Right cardiac atrium (tissue), 5 donors: ENCODE measurements around the gene SPAG5. TPM values are rescaled to one million over a fixed set of nuclear protein-coding genes. Genes with fewer than 3 reads are reported as not detected.

Experiments used
- ATAC-seq, 2 donors: fragments of 200-7000 bp; cut with Tn5 transposase; one replicate each; pipeline versions ENCODE4 v1.8.0 to v1.9.1; 2020; ENCODE audit warnings: moderate library complexity in 2 of 2, mild to moderate bottlenecking in 1 of 2
- DNase-seq, 3 donors: peaks; one replicate each; pipeline ENCODE4 v3.0.0-alpha.2; 2020
- H3K27ac ChIP-seq: one replicate; pipeline ENCODE4 v1.5.1; 2013; ENCODE audit warnings: mild to moderate bottlenecking, low read length, control low read depth, moderate library complexity
- H3K27me3 ChIP-seq: one replicate; pipeline ENCODE4 v1.6.1; 2013; ENCODE audit not compliant: control insufficient read depth, insufficient read depth
- H3K4me1 ChIP-seq: one replicate; pipeline ENCODE4 v1.6.1; 2013; ENCODE audit warnings: low read length; ENCODE audit not compliant: control insufficient read depth, insufficient read depth
- H3K4me3 ChIP-seq: one replicate; pipeline ENCODE4 v1.5.1; 2013; ENCODE audit warnings: low read length, control low read depth
- H3K9me3 ChIP-seq: one replicate; pipeline ENCODE4 v1.6.1; 2013; ENCODE audit warnings: low read length; ENCODE audit not compliant: control insufficient read depth
- WGBS: extraction: QIAGEN DNeasy Blood & Tissue Kit; methylation state at CpG from one replicate; pipeline ENCODE4 v1.1.7; 2013; 5-methylcytosine and 5-hydroxymethylcytosine counted together
- intact Hi-C, 4 donors: fragments of 100-400 bp; cut with DNase I; formaldehyde crosslinking; loops; one replicate each; pipeline versions ENCODE4 v1.11.0 to v1.14.0; 2022 to 2023
- polyA plus RNA-seq: library from polyadenylated mRNA; stranded (reverse); fragments of 200-250 nt; gene quantifications from one replicate; pipeline ENCODE4 v1.2.3, GENCODE V29; 2013
- total RNA-seq, 4 donors: library from RNA; stranded (reverse); fragmentation: NEBNext Ultra II Directional; extraction: Animal tissue kit (Norgen Biotek cat#: 25700); gene quantifications; one replicate each; pipeline ENCODE4 v1.2.1, GENCODE V29; 2021
- donor health status: healthy with polysubstance abuse.
- donor health status: DM: no; HTN: yes; CAD: no.
- donor health status: DM: no; HTN: no; CAD: no.
- donor health status: DM: no; HTN: yes; CAD: no; lungs with severe emphysema.
- donor health status: DM: yes; HTN: yes; CAD: no.

SPAG5 gene
- total and polyA plus RNA-seq, 5 donors: 0.81 to 2.7 (median 1.4) TPM

DNA sequence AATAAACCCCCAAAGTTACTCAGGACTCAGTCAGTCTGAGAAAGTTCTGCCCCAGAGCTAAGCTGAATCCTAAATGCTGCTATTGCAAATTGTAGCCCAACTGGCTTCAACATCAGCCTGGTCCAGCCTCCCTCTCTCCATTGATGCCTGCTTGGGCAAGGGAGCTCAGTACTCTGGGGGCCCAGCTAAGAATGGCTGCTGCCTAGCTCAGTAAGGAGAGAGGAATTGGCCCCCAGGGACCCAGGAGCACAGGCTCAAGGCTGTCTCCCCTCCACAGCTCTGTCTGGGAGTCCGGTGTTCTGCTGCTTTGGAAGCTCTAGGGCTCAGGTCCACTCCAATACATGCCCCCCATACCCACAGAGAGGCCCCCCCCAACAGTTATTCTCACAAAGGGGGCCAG is 48.0 kb downstream of the SPAG5 start:
- H3K27me3 ChIP-seq: no peaks in the 10 kb centered on the region
- intact Hi-C loops: loop anchor here in 1 of 4 donors (5.0 kb wide), 1 partner anchor 61 kb away; the partner anchor contains the start of gene RSKR
- WGBS: 91% methylated on average over 1 of the region's 1 CpG
- H3K4me1 ChIP-seq: peaks cover 7% of the 10 kb centered on the region
- ATAC-seq (no peak), DNase-seq (no peak)
- no peaks in the 10 kb centered on the region for H3K9me3 ChIP-seq
- H3K4me3 ChIP-seq: no peak overlapping the region
- H3K27ac ChIP-seq: no peak overlapping the region

DNA sequence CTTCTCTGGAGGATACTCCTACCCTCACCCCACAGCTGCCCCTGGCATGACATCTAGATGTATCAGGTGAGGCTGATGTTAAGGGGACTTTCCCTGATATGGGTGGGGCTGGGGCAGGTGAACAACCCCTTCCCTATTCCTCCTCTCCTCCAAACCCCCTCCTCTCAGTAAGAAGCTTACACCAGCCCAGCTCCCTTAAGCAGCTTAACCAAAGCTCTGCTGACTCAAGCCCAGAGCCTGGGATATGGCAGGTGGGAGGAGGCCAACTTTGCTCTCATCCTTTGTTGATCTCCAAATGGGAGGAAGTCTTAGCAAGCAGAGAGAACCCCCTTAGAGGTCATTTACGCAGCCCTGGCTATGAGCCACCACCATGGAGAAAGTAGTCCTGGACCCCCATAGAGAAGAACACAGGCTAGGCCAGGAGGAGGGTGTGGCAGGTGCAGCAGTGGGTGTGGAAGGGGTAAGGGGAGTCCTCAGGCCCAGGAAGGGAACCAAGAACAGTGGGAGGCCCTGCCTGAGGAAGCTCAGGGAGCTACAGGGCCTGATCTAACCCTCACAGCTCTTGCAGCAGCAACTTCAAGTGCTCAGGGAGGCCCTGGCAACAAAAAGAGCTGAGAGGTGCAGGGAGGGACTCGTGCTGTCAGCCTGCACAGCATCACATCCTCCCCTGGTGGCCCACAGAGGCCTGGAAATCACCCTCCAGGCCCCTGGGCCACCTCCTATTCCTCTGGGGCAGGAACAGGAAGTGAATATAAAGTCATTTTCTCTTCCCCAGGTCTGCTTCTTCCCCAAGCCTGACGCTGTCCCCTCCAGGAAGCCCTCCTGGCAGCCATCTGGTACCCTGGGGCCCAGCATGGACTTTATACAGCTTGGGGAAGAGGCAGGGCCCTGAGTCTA is 49.3 kb downstream of the SPAG5 start:
- Histone ChIP-seq H3K27ac (no peak overlapping the region), H3K27me3 (no peaks in the 10 kb centered on the region), H3K4me1 (peaks cover 7% of the 10 kb centered on the region), H3K4me3 (no peak overlapping the region), H3K9me3 (no peaks in the 10 kb centered on the region)
- whole genome bisulfite sequencing: 71% methylated on average over 3 of the region's 3 CpGs
- intact Hi-C loops: loop anchor here in 3 of 4 donors (5.0 to 10.0 kb wide), 4 partner anchors 48 to 65 kb away; partner anchors contain the start of genes RSKR (in 3 of the 3) and SPAG5 (in 1 of the 3)
- ATAC-seq: no peak
- no peak for DNase-seq

DNA sequence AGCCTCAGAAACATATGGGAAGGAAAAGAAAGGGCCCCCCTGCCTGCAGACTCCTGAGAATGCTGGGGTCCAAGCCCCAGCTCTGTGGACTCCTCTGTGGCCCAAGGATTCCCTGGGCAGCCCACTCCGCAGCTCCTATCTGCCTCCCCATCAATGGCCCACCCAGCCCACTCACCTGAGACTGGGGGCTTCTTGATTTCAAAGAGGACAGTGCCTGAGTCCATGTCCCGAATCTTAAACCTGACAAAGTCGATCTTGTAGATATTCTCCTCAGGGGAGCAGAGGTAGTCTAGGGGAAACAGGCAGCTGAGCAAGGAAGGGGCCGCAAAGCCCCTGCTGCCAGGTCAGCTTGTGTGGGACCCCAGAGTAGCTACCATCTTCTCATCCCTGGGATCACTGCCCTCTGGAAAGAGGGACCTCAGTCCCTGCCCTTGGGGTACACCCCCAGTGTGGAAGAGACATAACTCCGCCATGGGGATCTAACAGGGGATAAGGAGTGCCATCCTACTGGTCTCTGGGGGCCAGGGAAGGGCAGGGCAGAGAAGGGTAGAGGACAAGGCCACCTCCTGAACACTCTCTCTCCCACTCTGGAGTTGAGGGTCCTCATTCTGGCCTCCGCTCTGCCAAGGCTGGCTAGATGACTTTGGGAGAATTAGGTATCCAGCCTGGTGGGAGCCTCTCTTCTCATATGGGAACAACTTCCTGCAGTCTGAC is 50.3 kb downstream of the SPAG5 start:
- Histone ChIP-seq H3K9me3 (no peaks in the 10 kb centered on the region), H3K27ac (no peak overlapping the region), H3K4me1 (peaks cover 7% of the 10 kb centered on the region), H3K4me3 (no peak overlapping the region), H3K27me3 (no peaks in the 10 kb centered on the region)
- ATAC-seq: no peak
- DNase-seq: no peak
- WGBS: 91% methylated on average over 6 of the region's 6 CpGs
- intact Hi-C loops: loop anchor here in 3 of 4 donors (5.0 to 10.0 kb wide), 4 partner anchors 49 to 66 kb away; partner anchors contain the start of genes RSKR (in 2 of the 3) and SPAG5 (in 1 of the 3)

DNA sequence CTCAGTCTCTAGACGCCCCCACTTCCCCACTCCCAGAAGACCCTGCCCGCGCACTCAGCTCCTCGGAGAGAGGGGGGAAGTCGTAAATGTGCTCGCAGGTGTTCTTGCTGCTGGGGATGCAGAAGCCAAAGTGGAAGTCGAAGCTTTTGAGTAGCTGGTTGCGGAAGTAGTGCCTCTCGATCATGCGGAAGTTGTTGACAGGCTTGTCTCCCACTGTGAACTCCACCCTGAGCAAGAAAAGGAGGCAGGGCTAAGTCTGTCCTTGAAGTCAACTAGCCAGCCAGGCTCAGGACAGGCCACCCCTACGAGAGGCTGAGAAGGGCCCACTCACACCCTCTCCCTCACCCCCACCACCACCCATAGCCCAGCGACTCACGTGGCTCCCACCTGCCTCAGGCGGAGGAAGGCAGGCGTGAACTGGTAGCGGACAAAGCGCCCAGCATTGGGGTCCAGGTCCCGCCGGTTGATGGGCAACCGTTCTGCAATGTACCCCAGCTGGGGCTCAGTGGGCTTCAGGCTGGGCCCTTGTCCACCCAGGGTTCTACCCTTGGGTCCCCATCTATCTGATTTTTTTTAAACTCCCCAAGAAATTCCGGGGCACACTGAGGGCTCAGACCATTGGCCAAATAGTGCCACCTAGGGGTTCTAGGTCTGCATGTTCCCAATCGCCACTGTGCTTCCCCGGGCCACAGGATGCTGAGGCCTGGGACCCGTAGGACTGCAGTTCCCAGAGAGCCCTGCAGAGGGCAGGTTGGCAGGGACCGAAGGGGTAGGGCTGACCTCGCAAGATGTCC is 51.0 kb downstream of the SPAG5 start:
- ATAC-seq (peak; percentile 49 to 67), DNase-seq (peak; percentile 79 to 91 (median 89))
- Histone ChIP-seq H3K27ac (no peak overlapping the region), H3K27me3 (no peaks in the 10 kb centered on the region), H3K4me3 (no peak overlapping the region), H3K9me3 (no peaks in the 10 kb centered on the region), H3K4me1 (peaks cover 5% of the 10 kb centered on the region)
- 69% methylated on average over 26 of the region's 26 CpGs for WGBS
- intact Hi-C loops: loop anchor here in 3 of 4 donors (5.0 to 10.0 kb wide), 4 partner anchors 49 to 67 kb away; partner anchors contain the start of genes RSKR (in 2 of the 3) and SPAG5 (in 1 of the 3)

DNA sequence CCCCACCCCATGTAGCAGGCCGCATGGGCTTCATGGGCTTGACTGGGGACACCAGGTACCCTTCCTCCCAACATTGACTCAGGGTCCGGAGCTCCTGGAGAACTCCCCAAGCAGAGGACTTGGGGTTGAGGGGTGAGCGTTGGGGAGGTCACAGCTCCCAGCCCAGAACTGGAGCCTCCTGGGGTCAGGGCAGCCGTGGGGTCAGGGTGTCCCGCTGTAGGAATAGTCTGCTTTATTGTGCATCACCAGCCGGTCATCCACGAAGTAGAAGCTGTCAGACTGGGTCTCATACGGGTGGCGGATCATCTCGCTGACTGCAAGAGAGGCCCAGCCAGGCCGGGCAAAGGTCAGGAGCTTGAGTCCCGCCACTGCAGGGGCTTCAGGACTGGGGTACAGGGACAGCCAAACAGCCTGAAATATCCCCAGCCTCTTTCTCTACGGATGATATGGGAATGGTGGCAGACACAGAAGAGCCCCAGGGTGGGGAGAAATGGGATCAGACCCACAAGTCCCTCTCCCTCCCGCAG is 51.7 kb downstream of the SPAG5 start:
- H3K4me1 ChIP-seq: peaks cover 5% of the 10 kb centered on the region
- no peaks in the 10 kb centered on the region for H3K27me3 ChIP-seq
- no peak overlapping the region for H3K4me3 ChIP-seq
- ATAC-seq: no peak
- WGBS: 92% methylated on average over 14 of the region's 14 CpGs
- H3K27ac ChIP-seq: no peak overlapping the region
- intact Hi-C loops: loop anchor here in 3 of 4 donors (5.0 to 10.0 kb wide), 4 partner anchors 50 to 68 kb away; partner anchors contain the start of genes RSKR (in 2 of the 3) and SPAG5 (in 1 of the 3)
- no peaks in the 10 kb centered on the region for H3K9me3 ChIP-seq
- no peak for DNase-seq

DNA sequence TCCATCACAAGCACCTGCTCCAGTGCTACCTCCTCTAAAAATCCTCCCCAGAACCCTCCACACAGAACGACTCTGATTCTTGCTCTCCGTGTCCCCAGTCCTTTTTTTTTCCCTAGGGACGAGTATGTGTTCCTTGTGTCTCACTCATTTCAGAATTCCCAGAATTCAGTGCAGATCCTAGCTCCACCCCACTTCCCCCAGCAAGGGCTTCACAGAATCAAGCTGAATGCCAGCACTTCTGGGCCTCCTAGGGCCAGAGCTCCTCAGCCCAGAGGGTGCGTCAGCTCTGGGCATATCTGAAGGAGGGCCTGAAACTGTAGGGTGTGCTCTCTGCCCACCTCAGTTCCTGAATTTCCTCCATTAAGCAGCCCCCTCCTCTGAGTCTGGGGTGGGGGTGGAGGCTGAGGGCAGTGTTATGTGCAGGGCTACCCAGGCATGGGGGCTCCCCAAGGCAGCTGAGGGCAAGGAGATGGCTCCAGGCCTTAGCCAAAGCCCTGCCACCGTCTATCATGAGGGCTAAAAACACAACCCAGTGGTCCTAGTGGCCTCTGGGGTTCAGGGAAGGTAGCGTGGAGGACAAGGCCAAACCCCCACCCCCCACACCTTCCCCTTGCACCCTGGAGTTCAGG is 52.9 kb downstream of the SPAG5 start:
- ATAC-seq (no peak), DNase-seq (no peak)
- H3K4me1 ChIP-seq: no peaks in the 10 kb centered on the region
- intact Hi-C loops: loop anchor here in 3 of 4 donors (5.0 to 10.0 kb wide), 4 partner anchors 51 to 69 kb away; partner anchors contain the start of genes RSKR (in 2 of the 3) and SPAG5 (in 1 of the 3)
- H3K9me3 ChIP-seq: no peaks in the 10 kb centered on the region
- no peak overlapping the region for H3K4me3 ChIP-seq
- no peaks in the 10 kb centered on the region for H3K27me3 ChIP-seq
- H3K27ac ChIP-seq: no peak overlapping the region
- 60% methylated on average over 6 of the region's 6 CpGs for WGBS

DNA sequence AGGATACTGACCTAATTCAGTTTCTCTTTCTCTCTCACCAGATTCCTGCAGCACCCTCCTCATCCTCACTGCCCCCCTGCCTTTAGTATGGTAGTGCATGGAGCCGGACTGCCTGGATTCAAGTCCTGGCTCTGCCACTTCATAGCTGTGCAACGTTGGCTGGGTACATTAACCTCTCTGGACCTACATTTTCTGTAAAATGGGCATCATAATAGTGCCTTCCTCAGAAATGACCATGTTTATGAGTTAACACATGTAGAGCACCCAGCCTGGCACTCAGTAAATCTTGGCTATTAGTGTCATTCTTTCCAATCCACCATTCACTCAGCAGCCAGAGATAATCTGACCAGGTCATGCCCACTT is 53.7 kb downstream of the SPAG5 start:
- no peaks in the 10 kb centered on the region for H3K4me1 ChIP-seq
- H3K27me3 ChIP-seq: no peaks in the 10 kb centered on the region
- intact Hi-C loops: loop anchor here in 3 of 4 donors (5.0 to 10.0 kb wide), 4 partner anchors 50 to 70 kb away; partner anchors contain the start of genes RSKR (in 2 of the 3) and SPAG5 (in 1 of the 3)
- H3K9me3 ChIP-seq: no peaks in the 10 kb centered on the region
- H3K27ac ChIP-seq: no peak overlapping the region
- H3K4me3 ChIP-seq: no peak overlapping the region
- no peak for ATAC-seq
- no peak for DNase-seq
- WGBS: 80% methylated on average over 2 of the region's 2 CpGs

DNA sequence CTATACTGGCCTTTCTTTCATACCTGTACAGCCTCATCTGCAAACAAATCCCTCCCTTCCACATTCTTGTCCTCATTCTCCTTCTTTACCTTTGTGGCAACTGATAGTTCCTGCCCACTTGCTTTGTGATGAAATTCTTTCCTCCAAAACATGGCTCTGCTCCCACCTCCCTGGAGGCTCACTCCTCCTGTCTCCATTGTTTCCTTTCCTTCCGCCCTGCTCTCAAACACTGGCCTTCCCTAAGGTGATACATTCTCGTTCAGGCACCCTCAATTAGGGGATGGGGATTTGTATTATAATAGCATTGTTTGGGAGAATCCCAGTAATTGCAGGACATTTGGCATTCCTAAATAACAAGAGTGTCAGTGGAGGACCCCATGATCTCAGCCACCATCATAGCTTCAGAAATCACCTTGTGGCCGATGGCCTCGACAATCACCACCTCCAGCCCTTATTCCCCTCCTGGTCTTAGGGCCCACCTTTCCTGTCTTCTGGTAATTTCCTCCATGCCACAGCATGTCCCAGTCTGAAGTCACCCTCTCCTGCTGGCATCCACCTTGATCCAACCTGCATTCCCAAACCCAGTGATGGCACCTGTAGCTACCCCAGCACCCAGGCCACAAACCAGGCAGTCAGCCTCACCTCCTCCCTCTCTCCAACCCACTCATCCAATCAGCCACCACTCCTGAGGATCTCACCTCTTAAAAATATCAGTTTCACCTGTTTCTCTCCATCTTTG is 54.3 kb downstream of the SPAG5 start:
- WGBS: 81% methylated on average over 4 of the region's 4 CpGs
- H3K4me1 ChIP-seq: no peaks in the 10 kb centered on the region
- no peaks in the 10 kb centered on the region for H3K27me3 ChIP-seq
- no peaks in the 10 kb centered on the region for H3K9me3 ChIP-seq
- no peak overlapping the region for H3K27ac ChIP-seq
- DNase-seq (no peak), ATAC-seq (no peak)
- no peak overlapping the region for H3K4me3 ChIP-seq
- intact Hi-C loops: loop anchor here in 3 of 4 donors (5.0 to 10.0 kb wide), 5 partner anchors 47 to 70 kb away; partner anchors contain the start of genes RSKR (in 2 of the 3) and SPAG5 (in 1 of the 3)

DNA sequence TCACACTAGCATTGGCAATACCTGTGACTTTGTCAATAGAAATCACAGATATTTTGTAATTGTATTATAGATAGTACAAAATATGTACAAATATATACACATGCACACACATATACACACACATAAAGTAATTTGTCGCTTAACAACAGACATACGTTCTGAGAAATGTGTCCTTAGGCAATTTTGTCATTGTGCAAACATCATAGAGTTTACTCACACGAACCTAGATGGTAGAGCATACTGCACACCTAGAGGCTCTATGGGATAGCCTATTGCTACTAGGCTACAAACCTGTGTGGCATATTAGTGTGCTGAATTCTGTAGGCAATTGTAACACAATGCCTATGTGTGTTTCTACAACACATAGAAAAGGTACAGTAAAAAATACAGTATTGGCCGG is 57.4 kb downstream of the SPAG5 start:
- 87% methylated on average over 4 of the region's 4 CpGs for WGBS
- intact Hi-C loops: loop anchor here in 2 of 4 donors (5.0 to 10.0 kb wide), 3 partner anchors 44 to 73 kb away; partner anchors contain the start of gene RSKR (in 1 of the 2)

More for the DNA sequence above, 57.4 kb downstream of the SPAG5 start:
- ATAC-seq: no peak
- Histone ChIP-seq H3K9me3 (no peaks in the 10 kb centered on the region), H3K27me3 (no peaks in the 10 kb centered on the region), H3K4me3 (no peak overlapping the region), H3K27ac (no peak overlapping the region), H3K4me1 (no peaks in the 10 kb centered on the region)
- DNase-seq: no peak
